ENCODE measurements around the gene MORC3.
A peak's percentile ranks its signal among the peaks of the same experiment; 100 is the strongest.
"Not testable (repeated sequence)": the region's sequence is repeated elsewhere in the genome, so short reads cannot be mapped to it uniquely, and the experiment has no call there.

Gene MORC3

DNA sequence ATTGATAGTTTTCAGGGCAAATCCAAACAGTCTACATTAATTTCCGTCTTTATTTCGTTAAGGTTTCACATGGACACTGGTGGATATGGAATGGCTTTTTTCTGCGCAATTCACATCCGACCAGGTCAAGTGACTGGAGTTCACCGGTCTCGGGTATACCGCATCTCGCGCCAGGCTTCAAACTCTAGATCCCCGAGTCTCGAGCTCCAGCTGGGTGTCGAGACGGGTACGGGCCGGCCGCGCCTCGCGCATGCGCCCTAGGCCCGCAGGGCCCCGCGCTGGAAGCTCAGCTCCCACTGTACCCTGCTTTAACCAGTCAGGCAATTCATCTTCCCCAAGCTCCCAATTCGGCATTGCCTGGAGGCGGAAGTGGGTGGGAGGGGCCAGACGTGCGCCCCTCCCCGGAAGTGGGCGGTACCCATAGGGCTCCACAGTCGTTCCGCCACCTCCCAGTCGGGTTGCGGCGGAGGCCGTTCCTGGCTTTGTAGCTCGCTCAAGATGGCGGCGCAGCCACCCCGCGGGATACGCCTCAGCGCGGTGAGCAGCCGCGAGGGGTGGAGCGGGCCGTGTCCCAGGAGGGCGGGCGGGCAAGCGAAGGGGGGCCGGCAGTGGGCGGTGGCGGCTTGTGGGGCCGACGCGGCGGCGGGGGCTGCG is at the start of gene MORC3:
Gene MORC3 (plus strand): TSS at position 431 of the 654 bp plus-strand sequence. CDS start 68 bp downstream, at position 499.
- Histone ChIP-seq H3K4me3 (ENCODE audit: low read depth, low read length) (peak within 1 kb of the TSS; percentile 80), H3K27ac (peak within 1 kb of the TSS; percentile 88), H3K36me3 (replicated peaks) (peaks cover 3% of the 10 kb centered on the region), H3K27me3 (replicated peaks) (no peaks in the 10 kb centered on the region)
- TF ChIP-seq CTCF (IDR thresholded peaks at IDR 0.05; ENCODE audit: low read depth, low read length, missing control alignments) = no peak
- peak; percentile 98 for DNase-seq
- in situ Hi-C loops (cut with HindIII; ENCODE audit: low pct_ligation_motif_present, low sequenced_read_pairs) = no loop called here

- H3K27ac ChIP-seq; H3K36me3 ChIP-seq (replicated peaks); H3K27me3 ChIP-seq (replicated peaks); H3K4me3 ChIP-seq (ENCODE audit: low read depth, low read length); in situ Hi-C loops (cut with HindIII; ENCODE audit: low pct_ligation_motif_present, low sequenced_read_pairs); DNase-seq: not testable (repeated sequence)
These were observed 49.0 kb upstream of the MORC3 start for GRCh38 chr21:36270786-36271695.

DNA sequence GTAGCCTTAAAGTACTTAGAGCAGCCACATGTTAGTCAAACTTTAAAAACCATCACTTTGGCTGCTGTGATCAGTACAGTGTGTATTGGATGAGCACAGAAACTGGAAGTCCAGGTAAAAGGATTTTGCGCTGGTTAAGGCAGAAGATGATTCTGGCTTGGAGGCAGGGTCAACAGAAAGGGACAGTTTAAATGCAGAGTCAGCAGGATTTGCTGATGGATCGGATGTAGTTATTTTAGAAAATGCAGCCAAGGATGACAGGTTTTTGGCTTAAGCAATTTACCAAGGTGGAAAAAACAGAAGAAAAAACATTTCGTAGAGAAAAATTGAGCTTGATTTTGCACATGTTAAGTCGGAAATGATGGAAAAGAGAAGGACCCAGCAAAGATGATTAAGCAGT is 45.9 kb upstream of the MORC3 start:
- H3K4me3 ChIP-seq (ENCODE audit: low read depth, low read length) = no peak overlapping the region
- H3K27me3 ChIP-seq (replicated peaks) = no peaks in the 10 kb centered on the region
- no peak overlapping the region for H3K27ac ChIP-seq
- H3K36me3 ChIP-seq (replicated peaks) = no peaks in the 10 kb centered on the region
- DNase-seq = no peak
- TF ChIP-seq CTCF (IDR thresholded peaks at IDR 0.05; ENCODE audit: low read depth, low read length, missing control alignments) = no peak
- in situ Hi-C loops (cut with HindIII; ENCODE audit: low pct_ligation_motif_present, low sequenced_read_pairs) = no loop called here

DNA sequence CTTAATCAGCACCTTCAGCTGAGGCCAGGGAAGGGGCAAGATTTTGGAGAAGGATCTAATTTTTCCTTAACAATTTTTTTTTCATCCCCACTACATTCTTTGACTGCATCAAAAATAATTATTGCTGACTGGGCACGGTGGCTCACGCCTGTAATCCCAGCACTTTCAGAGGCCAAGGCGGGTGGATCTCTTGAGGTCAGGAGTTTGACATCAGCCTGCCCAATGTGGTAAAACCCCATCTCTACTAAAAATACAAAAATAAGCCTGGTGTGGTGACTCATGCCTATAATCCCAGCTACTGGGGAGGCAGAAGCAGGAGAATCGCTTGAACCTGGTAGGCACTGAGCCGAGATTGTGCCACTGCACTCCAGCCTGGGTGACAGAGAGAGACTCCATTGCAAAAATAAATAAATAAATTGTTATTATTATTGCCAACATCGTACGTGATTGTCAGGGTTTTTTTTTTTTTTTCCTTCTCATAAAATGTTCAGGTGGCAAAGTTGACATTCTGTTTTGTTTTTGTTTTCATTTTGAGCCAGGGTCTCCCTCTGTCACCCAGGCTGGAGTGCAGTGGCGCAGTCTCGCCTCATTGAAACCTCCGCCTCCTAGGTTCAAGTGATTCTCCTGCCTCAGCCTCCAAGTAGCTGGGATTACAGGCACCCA is 37.3 kb upstream of the MORC3 start:
- in situ Hi-C loops (cut with HindIII; ENCODE audit: low pct_ligation_motif_present, low sequenced_read_pairs) = no loop called here
- no peak for TF ChIP-seq CTCF (IDR thresholded peaks at IDR 0.05; ENCODE audit: low read depth, low read length, missing control alignments)
- peak; percentile 41 for DNase-seq
- H3K27ac ChIP-seq = no peak overlapping the region
- no peak overlapping the region for H3K4me3 ChIP-seq (ENCODE audit: low read depth, low read length)
- no peaks in the 10 kb centered on the region for H3K27me3 ChIP-seq (replicated peaks)
- no peaks in the 10 kb centered on the region for H3K36me3 ChIP-seq (replicated peaks)

DNA sequence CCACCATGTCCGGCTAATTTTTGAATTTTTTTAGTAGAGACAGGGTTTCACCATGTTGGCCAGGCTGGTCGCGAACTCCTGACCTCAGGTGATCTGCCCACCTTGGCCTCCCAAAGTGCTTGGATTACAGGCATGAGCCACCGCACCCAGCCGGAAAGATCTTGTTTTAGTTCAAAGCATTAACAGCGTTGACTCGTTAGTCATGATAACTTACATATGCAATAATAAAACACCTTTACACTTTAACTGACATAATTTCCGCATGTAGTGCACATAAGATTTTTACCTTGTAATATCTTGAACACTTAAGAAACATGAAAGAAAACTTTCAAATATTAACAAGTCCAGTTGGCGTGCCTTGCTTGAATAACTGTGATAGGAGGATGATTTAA is 36.8 kb upstream of the MORC3 start:
- in situ Hi-C loops (cut with HindIII; ENCODE audit: low pct_ligation_motif_present, low sequenced_read_pairs) = not testable (repeated sequence)

DNA sequence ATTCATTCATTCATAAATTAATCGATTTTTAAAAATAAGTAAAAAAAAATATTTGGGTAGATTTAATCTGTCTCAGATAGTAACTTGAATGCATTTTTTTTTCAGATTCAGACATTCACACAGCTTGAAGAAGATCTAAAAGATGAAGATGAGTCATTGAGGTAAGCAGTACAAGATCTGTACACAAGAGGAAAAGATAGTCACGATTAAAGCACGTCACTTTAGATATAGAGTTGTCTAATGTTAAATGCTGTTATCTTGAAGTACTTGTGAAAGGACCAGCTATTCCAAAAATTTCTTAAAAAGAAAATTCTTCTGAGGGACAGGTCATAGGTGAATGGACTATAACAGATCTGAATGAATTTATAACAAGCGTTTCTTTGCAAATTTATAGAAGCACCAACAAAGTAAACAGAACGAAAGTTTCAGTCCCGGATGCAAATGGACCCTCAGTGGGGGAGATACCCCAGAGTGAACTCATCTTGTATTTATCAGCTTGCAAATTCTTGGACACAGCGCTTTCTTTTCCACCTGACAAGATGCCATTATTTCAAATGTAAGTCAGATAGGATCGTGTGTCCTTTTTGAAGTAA is 31.2 kb upstream of the MORC3 start:
- TF ChIP-seq CTCF (IDR thresholded peaks at IDR 0.05; ENCODE audit: low read depth, low read length, missing control alignments) = no peak
- H3K4me3 ChIP-seq (ENCODE audit: low read depth, low read length) = no peak overlapping the region
- in situ Hi-C loops (cut with HindIII; ENCODE audit: low pct_ligation_motif_present, low sequenced_read_pairs) = no loop called here
- H3K36me3 ChIP-seq (replicated peaks) = no peaks in the 10 kb centered on the region
- H3K27ac ChIP-seq = peak overlapping the region; percentile 56
- no peaks in the 10 kb centered on the region for H3K27me3 ChIP-seq (replicated peaks)
- DNase-seq = no peak

More for the DNA sequence above, 36.8 kb upstream of the MORC3 start:
- H3K36me3 ChIP-seq (replicated peaks); H3K4me3 ChIP-seq (ENCODE audit: low read depth, low read length); H3K27ac ChIP-seq; DNase-seq; H3K27me3 ChIP-seq (replicated peaks): not testable (repeated sequence)

Measured in brain microvascular endothelial cell (primary cell).